Smooth muscle cell (in vitro differentiated cells): ENCODE data around the gene CHD6. TPM values are rescaled to one million over a fixed set of nuclear protein-coding genes. Genes with fewer than 3 reads are reported as not detected.

Experiments used
- DNase-seq: peaks from one replicate; lab custom pipeline; 2025; ENCODE audit not compliant: unreplicated experiment; lab: John Stamatoyannopoulos, UW
- H2AFZ ChIP-seq: fragments of 200-600 bp; sonication (generic); 2 replicates; pipeline ENCODE4 v1.6.0; 2016; ENCODE audit warnings: antibody characterized with exemption, low read depth, mild to moderate bottlenecking
- H3F3A ChIP-seq: fragments of 200-600 bp; sonication (generic); 2 replicates; pipeline ENCODE4 v1.6.0; 2017; ENCODE audit warnings: antibody characterized with exemption, low read depth
- H3K27ac ChIP-seq: fragments of 200-600 bp; sonication (generic); 2 replicates; pipeline ENCODE4 v1.5.1; 2016; ENCODE audit warnings: low read depth, mild to moderate bottlenecking
- H3K27me3 ChIP-seq: fragments of 200-600 bp; sonication (generic); 2 replicates; pipeline ENCODE4 v1.6.1; 2016; ENCODE audit warnings: low read depth, mild to moderate bottlenecking
- H3K36me3 ChIP-seq: fragments of 200-600 bp; sonication (generic); 2 replicates; pipeline ENCODE4 v1.5.1; 2016; ENCODE audit warnings: low read depth
- H3K4me1 ChIP-seq: fragments of 200-600 bp; sonication (generic); 2 replicates; pipeline ENCODE4 v1.5.1; 2016; ENCODE audit warnings: low read depth
- H3K4me2 ChIP-seq: fragments of 200-600 bp; sonication (generic); 2 replicates; pipeline ENCODE4 v1.6.0; 2016; ENCODE audit warnings: mild to moderate bottlenecking
- H3K4me3 ChIP-seq: fragments of 200-600 bp; sonication (generic); 2 replicates; pipeline ENCODE4 v1.5.1; 2016; ENCODE audit warnings: mild to moderate bottlenecking
- H3K79me2 ChIP-seq: fragments of 200-600 bp; sonication (generic); 2 replicates; pipeline ENCODE4 v1.6.0; 2016; ENCODE audit warnings: low read depth, mild to moderate bottlenecking
- H3K9ac ChIP-seq: fragments of 200-600 bp; sonication (generic); 2 replicates; pipeline ENCODE4 v1.6.0; 2016; ENCODE audit warnings: low read depth
- H3K9me3 ChIP-seq: fragments of 200-600 bp; sonication (generic); replicated peaks from 2 replicates; pipeline ENCODE4 v1.5.1; 2016; ENCODE audit warnings: low read depth
- H4K20me1 ChIP-seq: fragments of 200-600 bp; sonication (generic); 2 replicates; pipeline ENCODE4 v1.6.0; 2016; ENCODE audit warnings: low read depth
- CTCF ChIP-seq: fragments of 200-600 bp; sonication (generic); IDR thresholded peaks from 2 replicates; pipeline ENCODE4 v1.5.1; 2017; ENCODE audit warnings: borderline replicate concordance, mild to moderate bottlenecking, antibody characterized with exemption; ENCODE audit not compliant: insufficient read depth, poor library complexity, severe bottlenecking
- WGBS: methylation state at CpG from one replicate; pipeline ENCODE4 v1.1.7; 2016; ENCODE audit warnings: low lambda C conversion rate; 5-methylcytosine and 5-hydroxymethylcytosine counted together
- polyA plus RNA-seq: library from polyadenylated mRNA; unstranded; fragments of >200 nt; fragmentation: Nextera tagmentation; extraction: Ambion mirVana; gene quantifications from 2 replicates; pipeline ENCODE4 v1.2.1, GENCODE V29; 2016
- total RNA-seq: library from RNA; depleted of rRNA; stranded (reverse); fragments of >200 nt; gene quantifications from 2 replicates; pipeline ENCODE4 v1.2.3, GENCODE V29; 2014

Gene CHD6
- total and polyA plus RNA-seq, 2 experiments from 2014 or later = 41.7 to 47.8 TPM

DNA sequence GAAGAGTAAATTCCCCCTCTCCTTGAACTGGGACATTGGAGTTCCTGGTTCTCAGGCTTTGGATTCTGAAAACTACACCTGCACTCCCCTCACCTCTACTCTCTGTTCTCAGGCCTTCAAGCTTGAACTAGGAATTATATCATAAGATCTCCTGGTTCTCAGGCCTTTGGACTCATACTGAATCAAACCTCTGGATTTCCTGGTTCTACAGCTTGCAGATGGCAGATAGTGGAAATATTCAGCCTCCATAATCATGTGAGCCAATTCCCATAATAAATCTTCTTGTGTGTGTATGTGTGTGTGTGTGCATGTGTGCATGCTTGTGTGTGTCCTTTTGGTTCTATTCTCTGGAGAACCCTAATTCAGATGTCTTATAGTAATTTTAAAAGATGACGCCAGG, 12.7 kb upstream of the CHD6 start:
- H3K4me3 ChIP-seq = no peak overlapping the region
- H3K36me3 ChIP-seq = no peaks in the 10 kb centered on the region
- no peak overlapping the region for H3K27ac ChIP-seq
- no peak overlapping the region for H3K9ac ChIP-seq
- no peaks in the 10 kb centered on the region for H4K20me1 ChIP-seq
- DNase-seq = no peak
- H3F3A ChIP-seq = no peaks in the 10 kb centered on the region
- no peak for TF ChIP-seq CTCF
- 94% methylated on average over 1 of the region's 1 CpG for WGBS
- H3K27me3 ChIP-seq = no peaks in the 10 kb centered on the region
- H3K4me1 ChIP-seq = no peaks in the 10 kb centered on the region
- no peak overlapping the region for H3K4me2 ChIP-seq
- H3K79me2 ChIP-seq = no peaks in the 10 kb centered on the region
- H3K9me3 ChIP-seq = no peaks in the 10 kb centered on the region
- no peak overlapping the region for H2AFZ ChIP-seq

DNA sequence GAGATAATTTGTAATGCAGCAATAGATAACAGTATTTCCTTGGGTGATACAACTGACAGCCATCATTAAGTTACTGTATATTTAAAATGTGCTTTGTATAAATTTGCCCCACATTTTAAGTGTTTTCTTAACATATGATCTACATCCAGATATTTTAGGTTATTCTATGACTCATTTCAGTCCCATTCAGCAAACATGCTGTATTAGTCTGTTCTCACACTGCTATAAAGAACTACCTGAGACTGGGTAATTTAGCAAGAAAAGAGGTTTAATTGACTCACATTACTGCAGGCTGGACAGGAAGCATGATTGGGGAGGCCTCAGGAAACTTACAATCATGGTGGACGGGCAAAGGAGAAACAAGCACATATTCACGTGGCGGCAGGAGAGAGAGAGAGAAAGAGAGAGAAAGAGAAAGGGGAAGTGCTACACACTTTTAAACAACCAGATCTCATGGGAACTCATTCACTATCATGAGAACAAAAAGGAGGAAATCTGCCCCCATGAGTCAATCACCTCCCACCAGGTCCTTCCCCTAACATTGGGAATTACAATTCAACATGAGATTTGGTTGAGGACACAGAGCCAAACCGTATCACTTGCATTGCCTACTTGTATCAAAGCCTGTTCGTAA, 9.6 kb upstream of the CHD6 start:
- DNase-seq = no peak
- H2AFZ ChIP-seq = no peak overlapping the region
- H3K27ac ChIP-seq = no peak overlapping the region
- no peaks in the 10 kb centered on the region for H4K20me1 ChIP-seq
- no peaks in the 10 kb centered on the region for H3K36me3 ChIP-seq
- no peaks in the 10 kb centered on the region for H3F3A ChIP-seq
- H3K79me2 ChIP-seq = no peaks in the 10 kb centered on the region
- TF ChIP-seq CTCF = no peak
- no peak overlapping the region for H3K4me2 ChIP-seq
- no peaks in the 10 kb centered on the region for H3K4me1 ChIP-seq
- 89% methylated on average over 5 of the region's 5 CpGs for WGBS
- H3K9ac ChIP-seq = no peak overlapping the region
- H3K9me3 ChIP-seq = no peaks in the 10 kb centered on the region
- H3K27me3 ChIP-seq = no peaks in the 10 kb centered on the region
- no peak overlapping the region for H3K4me3 ChIP-seq

DNA sequence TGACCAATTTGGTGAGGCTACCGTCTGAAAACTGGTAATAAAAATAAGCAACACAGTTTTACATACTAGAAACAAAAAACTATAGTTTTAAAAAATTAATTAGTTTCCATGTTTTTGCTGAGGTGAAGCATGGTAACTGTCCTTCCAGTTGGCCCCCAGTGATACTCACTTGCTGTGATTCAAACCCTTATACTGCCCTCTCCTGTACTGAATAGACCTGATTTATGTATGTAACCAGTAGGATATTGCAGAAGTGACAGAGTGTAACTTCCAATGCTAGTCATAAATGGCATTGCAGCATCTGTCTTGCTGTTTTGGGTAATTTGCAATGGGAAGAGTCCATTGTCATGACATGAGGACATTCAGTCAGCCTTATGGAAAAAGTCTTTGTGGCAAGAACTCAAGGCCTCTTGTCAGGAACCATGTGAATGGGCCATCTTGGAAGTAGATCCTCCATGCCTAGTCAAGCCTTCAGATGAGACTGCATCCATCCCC, 8.9 kb upstream of the CHD6 start:
- Histone ChIP-seq H3K4me1 (no peaks in the 10 kb centered on the region), H3K4me2 (no peak overlapping the region), H2AFZ (no peak overlapping the region), H3K27ac (no peak overlapping the region), H3K9ac (no peak overlapping the region), H3K4me3 (no peak overlapping the region), H3K36me3 (no peaks in the 10 kb centered on the region), H3K79me2 (no peaks in the 10 kb centered on the region), H3F3A (no peaks in the 10 kb centered on the region), H4K20me1 (no peaks in the 10 kb centered on the region), H3K27me3 (no peaks in the 10 kb centered on the region), H3K9me3 (no peaks in the 10 kb centered on the region)
- no peak for DNase-seq
- 95% methylated on average over 1 of the region's 1 CpG for WGBS
- no peak for TF ChIP-seq CTCF
